Hepatocyte (in vitro differentiated cells): Measurements from ENCODE around the gene NAV1.

ENCODE experiments used
- CTCF ChIP-seq: fragments of 200-600 bp; sonication (generic); IDR thresholded peaks from 2 replicates; pipeline ENCODE4 v1.5.1; 2016; ENCODE audit warnings: antibody characterized with exemption, mild to moderate bottlenecking; ENCODE audit not compliant: poor library complexity
- EZH2phosphoT487 ChIP-seq: fragments of 200-600 bp; sonication (generic); IDR thresholded peaks from one replicate; pipeline ENCODE4 v1.6.1; 2018; ENCODE audit warnings: antibody characterized with exemption, mild to moderate bottlenecking, low read depth, moderate library complexity; ENCODE audit not compliant: unreplicated experiment, severe bottlenecking

- TF ChIP-seq CTCF (no peak), EZH2phosphoT487 (no peak)
Measured at GRCh38 chr1:201560328-201561194, 21.6 kb downstream of the NAV1 start.
